Neural progenitor cell (in vitro differentiated cells): ENCODE measurements around the gene VEZT.

Experiments used
- CTCF ChIP-seq: fragments of 200-600 bp; sonication (generic); IDR thresholded peaks from 2 replicates; pipeline ENCODE4 v1.5.1; 2017; ENCODE audit warnings: antibody characterized with exemption, mild to moderate bottlenecking
- EZH2 ChIP-seq: fragments of 200-600 bp; sonication (generic); IDR thresholded peaks from 2 replicates; pipeline ENCODE4 v1.6.1; 2017; ENCODE audit warnings: antibody characterized with exemption, mild to moderate bottlenecking, moderate library complexity

- no peak for TF ChIP-seq CTCF
- TF ChIP-seq EZH2: no peak
These were observed 19.7 kb downstream of the VEZT start for GRCh38 chr12:95237315-95237714.
